Uterus (tissue), 2 donors: ENCODE results near the gene GPRC5C.

Source experiments
- CTCF ChIP-seq, 4 experiments: fragments of 200-600 bp in 2 of 4; fragments of 450-650 bp in 2 of 4; sonication (generic) in 2 of 4; IDR thresholded peaks; one replicate each; pipeline ENCODE4 v1.5.1; 2016 to 2019; ENCODE audit warnings: antibody characterized with exemption in 4 of 4, mild to moderate bottlenecking in 2 of 4, moderate library complexity in 1 of 4
- POLR2A ChIP-seq, 2 donors: fragments of 450-650 bp; IDR thresholded peaks; one replicate each; pipeline ENCODE4 v1.6.1; 2016; ENCODE audit warnings: antibody characterized with exemption in 2 of 2, mild to moderate bottlenecking in 1 of 2, moderate library complexity in 1 of 2

DNA sequence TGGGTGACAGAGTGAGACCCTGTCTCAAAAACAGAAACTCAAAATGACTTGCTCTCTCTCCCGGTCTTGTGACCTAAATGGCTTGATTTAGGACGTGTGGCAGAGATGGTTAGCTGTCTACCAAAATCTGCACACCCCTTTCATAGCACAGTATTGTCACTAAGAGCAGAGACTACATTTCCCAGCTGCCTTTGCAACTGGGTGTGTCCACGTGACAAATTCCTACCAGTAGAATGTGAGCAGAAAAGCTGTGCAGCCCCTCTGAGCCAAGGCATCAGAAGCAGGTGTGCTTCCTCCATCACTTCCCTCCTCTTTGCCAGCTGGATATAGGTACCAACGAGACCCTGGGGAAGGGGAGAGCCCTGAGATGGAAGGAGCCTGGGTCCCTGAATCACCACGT lies 39.0 kb upstream of the GPRC5C start:
- TF ChIP-seq POLR2A (IDR thresholded peaks at IDR 0.05): no peak
- no peak for TF ChIP-seq CTCF (IDR thresholded peaks at IDR 0.05)
